ENCODE measurements around the gene ZDHHC7. TPM values are rescaled to one million over a fixed set of nuclear protein-coding genes. Genes with fewer than 3 reads are reported as not detected.

Gene ZDHHC7
- total and polyA plus RNA-seq, 4 donors = 2.5 to 14.9 (median 12.1) TPM

GRCh38 chr16:84924331-84925091, 86.8 kb downstream of the ZDHHC7 start:
- no peak overlapping the region for H3K4me3 ChIP-seq (ENCODE audit: low read depth in 1 of 3, low read length in 3 of 3)
- H3K36me3 ChIP-seq (ENCODE audit: control insufficient read depth in 4 of 4, insufficient read depth in 3 of 4, low read depth in 1 of 4, low read length in 3 of 4) = no peaks in the 10 kb centered on the region
- H3K27ac ChIP-seq (ENCODE audit: low read depth in 1 of 2, low read length in 2 of 2) = no peak overlapping the region
- no peak overlapping the region for H3K9ac ChIP-seq (ENCODE audit: low read depth in 1 of 2, low read length in 2 of 2)
- no peak for TF ChIP-seq FOXA1 (IDR thresholded peaks at IDR 0.05)
- no peak for TF ChIP-seq EGR1 (IDR thresholded peaks at IDR 0.05; ENCODE audit: low read depth in 2 of 2)
- TF ChIP-seq RXRA (IDR thresholded peaks at IDR 0.05) = peak in 1 of 2 donors; percentile 29
- TF ChIP-seq HNF4G (IDR thresholded peaks at IDR 0.05) = no peak
- no peak for TF ChIP-seq FOXA2 (IDR thresholded peaks at IDR 0.05)
- no peak for TF ChIP-seq RAD21 (IDR thresholded peaks at IDR 0.05)
- peak; percentile 82 for TF ChIP-seq NR2F2 (IDR thresholded peaks at IDR 0.05)
- no peak for TF ChIP-seq REST (IDR thresholded peaks at IDR 0.05)
- no peak for TF ChIP-seq YY1 (IDR thresholded peaks at IDR 0.05)
- TF ChIP-seq HNF4A (conservative IDR thresholded peaks at IDR 0.05) = peak in 1 of 2 donors; percentile 37
- TF ChIP-seq ZBTB33 (IDR thresholded peaks at IDR 0.05) = no peak
- no peak for TF ChIP-seq TAF1 (conservative IDR thresholded peaks at IDR 0.05)
- no peak for TF ChIP-seq MAX (IDR thresholded peaks at IDR 0.05)
- no peak for TF ChIP-seq GABPA (IDR thresholded peaks at IDR 0.05 in 1 of 2, conservative IDR thresholded peaks at IDR 0.05 in 1 of 2)
- peaks cover 0 to 18% (median 7%) of the 10 kb centered on the region in 4 donors for H3K4me1 ChIP-seq (ENCODE audit: control insufficient read depth in 4 of 4, insufficient read depth in 4 of 4, low read length in 3 of 4)
- no peak for DNase-seq (ENCODE audit: low spot score)
- H3K9me3 ChIP-seq (ENCODE audit: control insufficient read depth in 4 of 4, low read length in 3 of 4) = no peaks in the 10 kb centered on the region
- WGBS = 62% methylated on average over 23 of the region's 23 CpGs
- H3K27me3 ChIP-seq (ENCODE audit: control insufficient read depth in 4 of 4, insufficient read depth in 4 of 4, low read length in 3 of 4) = no peaks in the 10 kb centered on the region

Other genes starting within 250 kb of the ZDHHC7 start
- gene CRISPLD2, start 191.6 kb downstream of the ZDHHC7 start, total RNA-seq = 10 to 100 TPM in 1 of 2 donors, 1 to 10 TPM in 1; 3.4 to 14.8 TPM
- gene CRISPLD2, start 191.6 kb downstream of the ZDHHC7 start, polyA plus RNA-seq = 1 to 10 TPM; 2.6 to 4.9 TPM
- gene KIAA0513, start 16.3 kb upstream of the ZDHHC7 start, total RNA-seq = 1 to 10 TPM; 3.9 to 5.9 TPM
- 1 to 10 TPM; 1.5 to 1.8 TPM for gene KIAA0513, start 16.3 kb upstream of the ZDHHC7 start, polyA plus RNA-seq
- not detected for gene CIBAR2, start 100.9 kb upstream of the ZDHHC7 start, total RNA-seq
- not detected for gene CIBAR2, start 100.9 kb upstream of the ZDHHC7 start, polyA plus RNA-seq

All from liver (tissue), 9 donors.